GM19467 (cell line): Measurements from ENCODE around the gene OR2V2.
"Not testable (repeated sequence)": the region's sequence is repeated elsewhere in the genome, so short reads cannot be mapped to it uniquely, and the experiment has no call there.

ENCODE experiments used
- ATAC-seq: cut with Tn5 transposase; IDR thresholded peaks from one replicate; pipeline ENCODE4 v1.9.1; 2021; ENCODE audit warnings: mild to moderate bottlenecking, moderate library complexity; ENCODE audit not compliant: unreplicated experiment

The OR2V2 gene

GRCh38 chr5:181168595-181169118 is 21.3 kb downstream of the OR2V2 start:
- no peak for ATAC-seq

- peak; percentile 51 for ATAC-seq
Measured at GRCh38 chr5:181169459-181170236, 22.3 kb downstream of the OR2V2 start.

- ATAC-seq: no peak
Measured at GRCh38 chr5:181170237-181170825, 22.9 kb downstream of the OR2V2 start.

GRCh38 chr5:181170996-181171395 is 23.6 kb downstream of the OR2V2 start:
- no peak for ATAC-seq

GRCh38 chr5:181171782-181172181 is 24.4 kb downstream of the OR2V2 start:
- ATAC-seq: no peak

GRCh38 chr5:181173027-181173419 is 25.6 kb downstream of the OR2V2 start:
- peak; percentile 31 for ATAC-seq

- peak; percentile 52 for ATAC-seq
Measured at GRCh38 chr5:181173420-181174342, 26.3 kb downstream of the OR2V2 start.

- ATAC-seq: no peak
Measured at GRCh38 chr5:181176254-181176952, 29.0 kb downstream of the OR2V2 start.

- ATAC-seq: not testable (repeated sequence)
Measured at GRCh38 chr5:181177559-181177958, 30.2 kb downstream of the OR2V2 start.

GRCh38 chr5:181181650-181182565 is 34.5 kb downstream of the OR2V2 start:
- peak; percentile 40 for ATAC-seq

- no peak for ATAC-seq
Measured at GRCh38 chr5:181182651-181183050, 35.3 kb downstream of the OR2V2 start.

GRCh38 chr5:181184845-181185216 is 37.4 kb downstream of the OR2V2 start:
- ATAC-seq: no peak

GRCh38 chr5:181185560-181185959 is 38.2 kb downstream of the OR2V2 start:
- ATAC-seq: no peak

- no peak for ATAC-seq
Measured at GRCh38 chr5:181186022-181186421, 38.6 kb downstream of the OR2V2 start.

- no peak for ATAC-seq
Measured at GRCh38 chr5:181186986-181187499, 39.7 kb downstream of the OR2V2 start.

GRCh38 chr5:181187500-181188213 is 40.3 kb downstream of the OR2V2 start:
- ATAC-seq: no peak

- ATAC-seq: no peak
Measured at GRCh38 chr5:181188700-181189362, 41.4 kb downstream of the OR2V2 start.

- ATAC-seq: no peak
Measured at GRCh38 chr5:181189363-181189961, 42.1 kb downstream of the OR2V2 start.
